CD14-positive monocyte (primary cell): Measurements from ENCODE around the gene KCNN3. TPM values are rescaled to one million over a fixed set of nuclear protein-coding genes. Genes with fewer than 3 reads are reported as not detected.

Experiments
- DNase-seq, 3 donors: peaks; one replicate each; pipeline ENCODE4 v3.0.0-alpha.2; 2011 to 2022
- H2AFZ ChIP-seq: 2 replicates; pipeline ENCODE4 v1.6.0; 2012; ENCODE audit warnings: mild to moderate bottlenecking, low read depth, low read length, inconsistent platforms; ENCODE audit not compliant: insufficient read depth, poor library complexity, severe bottlenecking
- H3K27ac ChIP-seq, 2 donors: 1 replicate in 1 of 2; 2 replicates in 1 of 2; pipeline ENCODE4 v1.5.1; 2012 to 2013; ENCODE audit warnings: low read length in 2 of 2, control low read depth in 1 of 2, inconsistent platforms in 1 of 2, low read depth in 1 of 2, mild to moderate bottlenecking in 1 of 2
- H3K27me3 ChIP-seq, 2 donors: one replicate each; pipeline versions ENCODE4 v1.6.0 to v1.6.1; 2011 to 2013; ENCODE audit warnings: low read length in 2 of 2; ENCODE audit not compliant: control insufficient read depth in 2 of 2, insufficient read depth in 2 of 2
- H3K36me3 ChIP-seq, 2 donors: replicated peaks in 1 of 2; 1 replicate in 1 of 2; 2 replicates in 1 of 2; pipeline versions ENCODE4 v1.5.1 to v1.6.1; 2012 to 2013; ENCODE audit warnings: low read length in 2 of 2, control low read depth in 1 of 2, inconsistent platforms in 1 of 2, mild to moderate bottlenecking in 1 of 2; ENCODE audit not compliant: insufficient read depth in 2 of 2, control insufficient read depth in 1 of 2
- H3K4me1 ChIP-seq, 2 donors: 1 replicate in 1 of 2; 2 replicates in 1 of 2; pipeline versions ENCODE4 v1.5.1 to v1.6.1; 2012 to 2013; ENCODE audit warnings: low read length in 2 of 2, control low read depth in 1 of 2, inconsistent platforms in 1 of 2, mild to moderate bottlenecking in 1 of 2, moderate library complexity in 1 of 2; ENCODE audit not compliant: insufficient read depth in 2 of 2, control insufficient read depth in 1 of 2
- H3K4me2 ChIP-seq: replicated peaks from 2 replicates; pipeline ENCODE3; 2012; ENCODE audit warnings: low read length, moderate library complexity, mild to moderate bottlenecking; ENCODE audit not compliant: poor library complexity, severe bottlenecking; ENCODE audit errors: extremely low read depth
- H3K4me3 ChIP-seq, 3 experiments: fragments of 200-600 bp in 1 of 3; sonication (generic) in 1 of 3; replicated peaks in 1 of 3; 1 replicate in 2 of 3; 2 replicates in 1 of 3; pipeline ENCODE4 v1.5.1; 2011 to 2013; ENCODE audit warnings: low read length in 3 of 3, mild to moderate bottlenecking in 3 of 3, control low read depth in 2 of 3, low read depth in 2 of 3, inconsistent platforms in 1 of 3, moderate library complexity in 1 of 3
- H3K79me2 ChIP-seq: 2 replicates; pipeline ENCODE4 v1.6.0; 2012; ENCODE audit warnings: mild to moderate bottlenecking, control low read depth, inconsistent platforms, low read length, moderate library complexity; ENCODE audit not compliant: insufficient read depth
- H3K9ac ChIP-seq: 2 replicates; pipeline ENCODE4 v1.6.0; 2017; ENCODE audit warnings: low read length, mild to moderate bottlenecking; ENCODE audit not compliant: insufficient read depth, poor library complexity, severe bottlenecking
- H3K9me3 ChIP-seq, 2 donors: replicated peaks in 1 of 2; 1 replicate in 1 of 2; 2 replicates in 1 of 2; pipeline versions ENCODE4 v1.5.1 to v1.6.1; 2012 to 2013; ENCODE audit warnings: low read length in 2 of 2, control low read depth in 1 of 2; ENCODE audit not compliant: control insufficient read depth in 1 of 2, insufficient read depth in 1 of 2
- H4K20me1 ChIP-seq: 2 replicates; pipeline ENCODE4 v1.6.0; 2012; ENCODE audit warnings: mild to moderate bottlenecking, low read length, control low read depth, moderate library complexity; ENCODE audit not compliant: insufficient read depth
- H3K27ac Mint-ChIP-seq, 7 donors: one replicate each; pipeline ENCODE4 v1.8.0; 2020; ENCODE audit warnings: mild to moderate bottlenecking in 7 of 7, mixed read lengths in 7 of 7, moderate library complexity in 6 of 7, inconsistent platforms in 2 of 7
- H3K27me3 Mint-ChIP-seq, 3 donors: one replicate each; pipeline ENCODE4 v1.8.0; 2021 to 2022; ENCODE audit warnings: low read depth in 3 of 3, mild to moderate bottlenecking in 3 of 3, mixed read lengths in 3 of 3, moderate library complexity in 3 of 3, inconsistent platforms in 1 of 3
- H3K36me3 Mint-ChIP-seq, 2 donors: one replicate each; pipeline ENCODE4 v1.8.0; 2020; ENCODE audit warnings: mixed read lengths in 2 of 2, inconsistent platforms in 1 of 2, mild to moderate bottlenecking in 1 of 2
- H3K4me1 Mint-ChIP-seq: one replicate; pipeline ENCODE4 v1.8.0; 2020; ENCODE audit warnings: mild to moderate bottlenecking, mixed read lengths
- H3K4me3 Mint-ChIP-seq, 2 donors: one replicate each; pipeline ENCODE4 v1.8.0; 2020; ENCODE audit warnings: mild to moderate bottlenecking in 2 of 2, mixed read lengths in 2 of 2, moderate library complexity in 1 of 2
- H3K9me3 Mint-ChIP-seq, 7 donors: one replicate each; pipeline ENCODE4 v1.8.0; 2020 to 2022; ENCODE audit warnings: mixed read lengths in 7 of 7, mild to moderate bottlenecking in 6 of 7, moderate library complexity in 6 of 7, inconsistent platforms in 2 of 7
- CTCF ChIP-seq: fragments of 200-600 bp; IDR thresholded peaks from one replicate; pipeline ENCODE4 v1.8.0; 2022; ENCODE audit warnings: antibody characterized with exemption, mild to moderate bottlenecking
- WGBS: methylation state at CpG from one replicate; pipeline ENCODE4 v1.1.5; 2013; ENCODE audit warnings: missing lambda C conversion rate; ENCODE audit not compliant: insufficient coverage; 5-methylcytosine and 5-hydroxymethylcytosine counted together
- intact Hi-C, 2 donors: fragments of 100-400 bp; cut with micrococcal nuclease; formaldehyde crosslinking; loops; one replicate each; pipeline versions ENCODE4 v1.15.0 to v1.15.1; 2023
- polyA plus RNA-seq, 3 donors: library from polyadenylated mRNA; depleted of rRNA in 1 of 3; unstranded in 2 of 3; stranded (reverse) in 1 of 3; fragments of 300-500 nt in 2 of 3; fragments of >200 nt in 1 of 3; fragmentation: Illumina TruSeq in 2 of 3; gene quantifications; 1 replicate in 2 of 3; 2 replicates in 1 of 3; pipeline ENCODE4 v1.2.3, GENCODE V29; 2012 to 2021

The KCNN3 gene
- polyA plus RNA-seq, 3 donors = not detected

- Mint-ChIP-seq H3K27ac (no peak overlapping the region), H3K4me3 (no peak overlapping the region), H3K36me3 (no peaks in the 10 kb centered on the region), H3K27me3 (peaks cover 9 to 22% (median 13%) of the 10 kb centered on the region in 3 donors), H3K4me1 (no peaks in the 10 kb centered on the region), H3K9me3 (no peaks in the 10 kb centered on the region)
- Histone ChIP-seq H3K36me3 (no peaks in the 10 kb centered on the region), H4K20me1 (no peaks in the 10 kb centered on the region), H3K79me2 (no peaks in the 10 kb centered on the region), H3K4me3 (no peak overlapping the region), H3K27me3 (peaks cover under 1 to 8% of the 10 kb centered on the region in 2 donors), H3K4me2 (no peak overlapping the region), H3K4me1 (no peaks in the 10 kb centered on the region), H3K9me3 (no peaks in the 10 kb centered on the region), H3K9ac (no peak overlapping the region), H3K27ac (no peak overlapping the region), H2AFZ (no peak overlapping the region)
- DNase-seq = no peak
- intact Hi-C loops = no loop called here
- 90% methylated on average over 3 of the region's 6 CpGs for WGBS
- TF ChIP-seq CTCF = no peak
Observed at GRCh38 chr1:154797175-154797574, 72.9 kb downstream of the KCNN3 start.

DNA sequence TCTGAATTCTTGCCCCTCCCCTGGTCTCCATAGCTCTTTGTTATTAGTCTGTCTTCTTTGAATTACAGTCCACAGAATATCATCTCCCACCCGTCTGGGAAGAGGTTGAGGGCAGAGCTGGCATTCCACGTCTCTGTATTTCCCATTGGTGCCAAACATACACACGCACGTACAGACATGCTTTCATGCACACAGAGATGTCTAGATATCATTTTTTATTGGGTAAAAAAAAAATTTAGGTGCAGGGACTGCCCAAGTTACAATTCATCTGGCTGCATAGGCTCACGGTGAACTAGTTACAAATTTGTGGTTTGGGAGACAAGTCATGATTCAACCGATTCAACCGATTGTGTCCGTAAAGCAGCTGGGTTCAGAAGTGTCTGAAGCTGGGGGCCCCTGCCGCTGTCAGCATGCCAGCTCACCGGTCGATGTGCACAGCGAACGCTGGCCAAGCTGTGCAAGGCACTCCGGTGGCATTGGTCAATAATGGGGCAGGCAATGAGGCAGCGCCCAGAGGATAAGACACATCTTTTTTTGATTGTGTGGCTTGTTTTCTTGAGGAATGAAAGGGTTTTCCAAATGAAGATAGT lies 73.7 kb downstream of the KCNN3 start:
- H3K4me2 ChIP-seq = no peak overlapping the region
- intact Hi-C loops = no loop called here
- H3K79me2 ChIP-seq = no peaks in the 10 kb centered on the region
- no peak overlapping the region for H3K9ac ChIP-seq
- H3K4me1 Mint-ChIP-seq = peaks cover 7% of the 10 kb centered on the region
- no peaks in the 10 kb centered on the region for H3K36me3 Mint-ChIP-seq
- no peak overlapping the region for H3K27ac ChIP-seq
- H3K9me3 Mint-ChIP-seq = no peaks in the 10 kb centered on the region
- H3K36me3 ChIP-seq = no peaks in the 10 kb centered on the region
- peaks cover 6 to 15% of the 10 kb centered on the region in 2 donors for H3K27me3 ChIP-seq
- no peaks in the 10 kb centered on the region for H4K20me1 ChIP-seq
- no peak overlapping the region for H2AFZ ChIP-seq
- TF ChIP-seq CTCF = no peak
- H3K4me1 ChIP-seq = peaks cover 3 to 5% of the 10 kb centered on the region in 2 donors
- WGBS = 60% methylated on average over 12 of the region's 15 CpGs
- no peak for DNase-seq
- no peak overlapping the region for H3K4me3 ChIP-seq
- no peaks in the 10 kb centered on the region for H3K9me3 ChIP-seq
- H3K27me3 Mint-ChIP-seq = peaks cover 16 to 30% (median 17%) of the 10 kb centered on the region in 3 donors
- H3K4me3 Mint-ChIP-seq = no peak overlapping the region
- no peak overlapping the region for H3K27ac Mint-ChIP-seq
